ENCODE measurements around the gene PZP.

DNA sequence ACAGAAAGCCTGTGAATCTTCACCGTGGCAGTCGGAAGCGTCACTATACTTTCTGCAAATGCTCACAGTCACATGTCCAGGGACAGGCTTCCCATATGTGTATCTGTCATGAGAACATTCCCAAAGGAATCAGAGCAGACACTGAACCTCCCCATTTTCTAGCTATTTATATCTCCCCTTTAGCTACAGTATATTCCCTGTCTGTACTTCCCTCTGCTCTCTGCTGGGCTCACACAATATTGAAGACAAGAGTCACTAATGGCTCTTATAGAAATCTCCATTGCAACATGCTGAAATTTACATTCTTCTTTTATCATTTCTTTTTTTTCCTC lies 100.7 kb downstream of the PZP start:
- TF ChIP-seq POLR2A (IDR thresholded peaks at IDR 0.05; ENCODE audit: extremely low read depth, insufficient read length): no peak
- TF ChIP-seq, protein P1, sequence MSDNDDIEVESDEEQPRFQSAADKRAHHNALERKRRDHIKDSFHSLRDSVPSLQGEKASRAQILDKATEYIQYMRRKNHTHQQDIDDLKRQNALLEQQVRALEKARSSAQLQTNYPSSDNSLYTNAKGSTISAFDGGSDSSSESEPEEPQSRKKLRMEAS (IDR thresholded peaks at IDR 0.05; ENCODE audit: low read depth, low read length): no peak
